ENCODE measurements around the gene RNASEH2B.

DNA sequence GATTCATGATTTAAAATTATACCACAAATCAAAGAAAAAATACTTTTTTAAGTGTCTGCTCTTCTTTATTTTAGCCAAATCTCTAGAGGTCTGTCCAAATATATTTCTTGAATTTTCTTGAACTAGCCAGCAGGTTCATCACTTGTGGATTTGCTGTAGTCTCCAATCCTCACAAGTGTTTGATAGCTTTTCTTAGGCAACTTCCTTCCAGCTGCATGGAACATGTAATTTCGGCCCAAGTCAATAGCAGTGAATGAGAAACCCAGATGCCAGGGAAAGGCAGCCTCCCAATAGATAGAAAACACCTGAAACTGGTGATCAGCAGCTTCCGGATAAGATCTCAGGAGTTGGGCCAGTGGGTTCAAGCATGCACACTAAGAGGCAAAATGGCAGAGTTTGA, 15.6 kb upstream of the RNASEH2B start:
- TF ChIP-seq, protein P1, sequence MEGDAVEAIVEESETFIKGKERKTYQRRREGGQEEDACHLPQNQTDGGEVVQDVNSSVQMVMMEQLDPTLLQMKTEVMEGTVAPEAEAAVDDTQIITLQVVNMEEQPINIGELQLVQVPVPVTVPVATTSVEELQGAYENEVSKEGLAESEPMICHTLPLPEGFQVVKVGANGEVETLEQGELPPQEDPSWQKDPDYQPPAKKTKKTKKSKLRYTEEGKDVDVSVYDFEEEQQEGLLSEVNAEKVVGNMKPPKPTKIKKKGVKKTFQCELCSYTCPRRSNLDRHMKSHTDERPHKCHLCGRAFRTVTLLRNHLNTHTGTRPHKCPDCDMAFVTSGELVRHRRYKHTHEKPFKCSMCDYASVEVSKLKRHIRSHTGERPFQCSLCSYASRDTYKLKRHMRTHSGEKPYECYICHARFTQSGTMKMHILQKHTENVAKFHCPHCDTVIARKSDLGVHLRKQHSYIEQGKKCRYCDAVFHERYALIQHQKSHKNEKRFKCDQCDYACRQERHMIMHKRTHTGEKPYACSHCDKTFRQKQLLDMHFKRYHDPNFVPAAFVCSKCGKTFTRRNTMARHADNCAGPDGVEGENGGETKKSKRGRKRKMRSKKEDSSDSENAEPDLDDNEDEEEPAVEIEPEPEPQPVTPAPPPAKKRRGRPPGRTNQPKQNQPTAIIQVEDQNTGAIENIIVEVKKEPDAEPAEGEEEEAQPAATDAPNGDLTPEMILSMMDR (IDR thresholded peaks at IDR 0.05), result no peak
- no peak for TF ChIP-seq EZH2 (IDR thresholded peaks at IDR 0.05; ENCODE audit: borderline replicate concordance, insufficient read depth, low read depth, low read length, poor library complexity, severe bottlenecking)
